GM12878 (cell line): Measurements from ENCODE around the gene RPLP2. TPM values are rescaled to one million over a fixed set of nuclear protein-coding genes. Genes with fewer than 3 reads are reported as not detected.

ENCODE experiments used
- BMI1 ChIP-seq: fragments of 450-650 bp; IDR thresholded peaks from 2 replicates; pipeline ENCODE4 v1.6.1; 2016; ENCODE audit warnings: mild to moderate bottlenecking, moderate library complexity, borderline replicate concordance
- CBFB ChIP-seq: IDR thresholded peaks from 2 replicates; pipeline ENCODE4 v1.6.1; 2016; ENCODE audit warnings: antibody characterized with exemption, low read depth
- DPF2 ChIP-seq: fragments of 450-650 bp; IDR thresholded peaks from 2 replicates; pipeline ENCODE4 v1.6.1; 2017; ENCODE audit warnings: mild to moderate bottlenecking
- E2F4 ChIP-seq: IDR thresholded peaks from 2 replicates; pipeline ENCODE4 v1.6.1; 2012; ENCODE audit warnings: low read depth, low read length, improper control_type of control experiment
- FOXK2 ChIP-seq: fragments of 450-650 bp; IDR thresholded peaks from 2 replicates; pipeline ENCODE4 v1.6.1; 2017; ENCODE audit warnings: mild to moderate bottlenecking, moderate library complexity
- FOXM1 ChIP-seq: IDR thresholded peaks from 2 replicates; pipeline ENCODE4 v1.6.1; 2012; ENCODE audit warnings: low read depth, mild to moderate bottlenecking, inconsistent platforms, low read length, moderate library complexity
- MXI1 ChIP-seq: fragments of 150-350 bp; IDR thresholded peaks from 2 replicates; pipeline ENCODE4 v1.6.1; 2011; ENCODE audit warnings: low read depth, mild to moderate bottlenecking, inconsistent platforms, low read length, improper control_type of control experiment
- NFXL1 ChIP-seq: fragments of 450-650 bp; IDR thresholded peaks from 2 replicates; pipeline ENCODE4 v1.6.1; 2017; ENCODE audit warnings: antibody characterized with exemption, mild to moderate bottlenecking, borderline replicate concordance
- RCOR1 ChIP-seq: conservative IDR thresholded peaks from 2 replicates; pipeline ENCODE4 v1.6.1; 2012; ENCODE audit warnings: low read depth, low read length, improper control_type of control experiment
- RELA ChIP-seq: fragments of 450-650 bp; IDR thresholded peaks from 2 replicates; pipeline ENCODE4 v1.8.0; 2014; ENCODE audit warnings: borderline replicate concordance; ENCODE audit not compliant: partially characterized antibody
- SIN3A ChIP-seq: IDR thresholded peaks from 2 replicates; pipeline ENCODE4 v1.6.1; 2012; ENCODE audit warnings: low read depth, low read length, improper control_type of control experiment
- SIX5 ChIP-seq: IDR thresholded peaks from 2 replicates; pipeline ENCODE4 v1.6.1; 2011; ENCODE audit warnings: mild to moderate bottlenecking, low read depth, low read length, moderate library complexity; ENCODE audit not compliant: severe bottlenecking
- SMC3 ChIP-seq: IDR thresholded peaks from 2 replicates; pipeline ENCODE4 v1.6.1; 2011; ENCODE audit warnings: low read length, improper control_type of control experiment, borderline replicate concordance
- SPI1 ChIP-seq: IDR thresholded peaks from 2 replicates; pipeline ENCODE4 v1.6.1; 2011; ENCODE audit warnings: low read depth, mild to moderate bottlenecking, low read length, moderate library complexity, borderline replicate concordance; ENCODE audit not compliant: insufficient read depth
- ZBTB11 ChIP-seq: fragments of 450-650 bp; formaldehyde crosslinking; IDR thresholded peaks from 2 replicates; pipeline ENCODE4 v1.5.0; 2022; ENCODE audit warnings: mild to moderate bottlenecking, missing genetic modification characterization
- ZNF217 ChIP-seq: fragments of 450-650 bp; IDR thresholded peaks from 2 replicates; pipeline ENCODE4 v1.6.1; 2017; ENCODE audit warnings: antibody characterized with exemption, mild to moderate bottlenecking
- ZNF274 ChIP-seq: IDR thresholded peaks from one replicate; pipeline ENCODE4 v1.8.0; 2011; ENCODE audit not compliant: insufficient read length, insufficient read depth
- polyA plus RNA-seq, 11 experiments: library from polyadenylated mRNA; depleted of rRNA in 4 of 11; unstranded in 6 of 11; stranded (reverse) in 5 of 11; fragments of >200 nt; fragmentation: Nextera tagmentation in 4 of 11; fragmentation: Illumina TruSeq in 1 of 11; extraction: Ambion mirVana in 4 of 11; extraction: Trizol in 1 of 11; gene quantifications; 1 replicate in 1 of 11; 2 replicates in 10 of 11; pipeline versions ENCODE4 v1.2.1 to v1.2.3, GENCODE V29; 2011 to 2016; ENCODE audit warnings: inconsistent platforms in 2 of 11, missing spikeins in 2 of 11, low read depth in 1 of 11
- total RNA-seq, 4 experiments: library from RNA; depleted of rRNA in 3 of 4; stranded (reverse); fragments of >200 nt in 3 of 4; fragmentation: Illumina TruSeq in 1 of 4; extraction: Trizol in 1 of 4; gene quantifications; 2 replicates each; pipeline versions ENCODE4 v1.2.1 to v1.2.3, GENCODE V29; 2013 to 2021
- TF ChIP-seq, protein P1 (sequence below): fragments of 450-650 bp; IDR thresholded peaks from 2 replicates; pipeline ENCODE4 v1.6.1; 2016; ENCODE audit warnings: mild to moderate bottlenecking
- TF ChIP-seq, protein P2 (sequence below): fragments of 450-650 bp; IDR thresholded peaks from 2 replicates; pipeline ENCODE4 v1.6.1; 2016; ENCODE audit warnings: mild to moderate bottlenecking
- TF ChIP-seq, protein P3 (sequence below): fragments of 450-650 bp; IDR thresholded peaks from 2 replicates; pipeline ENCODE4 v1.6.1; 2014; ENCODE audit warnings: mild to moderate bottlenecking

Gene RPLP2
- total and polyA plus RNA-seq, 10 of the 15 experiments (the other 5 are each of a cell fraction or from before 2014, with no cell fraction given): 488 to 3,558 (median 1,481) TPM

DNA sequence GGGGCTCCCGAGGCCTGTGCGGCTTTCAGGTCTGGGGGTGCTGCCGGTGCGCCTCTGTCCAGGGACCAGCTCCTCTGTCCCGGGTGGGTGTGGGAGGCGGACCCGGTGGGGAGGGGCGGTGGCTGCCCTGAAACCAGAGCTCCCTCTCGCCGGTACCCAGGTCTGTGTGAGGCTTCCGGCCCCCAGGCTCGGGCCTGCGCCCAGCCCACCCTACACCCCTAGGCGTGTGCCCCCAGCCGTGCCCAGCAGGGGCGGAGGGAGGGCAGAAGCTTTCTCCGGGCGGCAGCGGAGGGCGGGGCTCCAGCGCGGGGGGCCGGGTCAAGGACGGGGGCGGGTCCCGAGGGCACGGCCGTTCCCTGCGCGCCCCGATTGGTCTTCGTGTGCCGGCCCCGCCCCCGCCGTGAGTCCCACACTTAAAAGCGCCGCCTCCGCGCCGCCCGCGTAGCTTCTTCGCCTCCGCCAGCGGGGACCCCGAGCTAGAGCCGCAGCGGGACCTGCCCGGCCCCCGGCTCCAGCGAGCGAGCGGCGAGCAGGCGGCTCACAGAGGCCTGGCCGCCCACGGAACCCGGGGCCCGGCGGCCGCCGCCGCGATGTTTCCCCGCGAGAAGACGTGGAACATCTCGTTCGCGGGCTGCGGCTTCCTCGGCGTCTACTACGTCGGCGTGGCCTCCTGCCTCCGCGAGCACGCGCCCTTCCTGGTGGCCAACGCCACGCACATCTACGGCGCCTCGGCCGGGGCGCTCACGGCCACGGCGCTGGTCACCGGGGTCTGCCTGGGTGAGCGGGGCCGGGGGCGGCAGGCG, 9.6 kb downstream of the RPLP2 start (continued):
- peak; percentile 50 for TF ChIP-seq RELA
- no peak for TF ChIP-seq SMC3
- TF ChIP-seq SPI1: no peak
- no peak for TF ChIP-seq SIN3A
- no peak for TF ChIP-seq SIX5
- TF ChIP-seq, protein P1, sequence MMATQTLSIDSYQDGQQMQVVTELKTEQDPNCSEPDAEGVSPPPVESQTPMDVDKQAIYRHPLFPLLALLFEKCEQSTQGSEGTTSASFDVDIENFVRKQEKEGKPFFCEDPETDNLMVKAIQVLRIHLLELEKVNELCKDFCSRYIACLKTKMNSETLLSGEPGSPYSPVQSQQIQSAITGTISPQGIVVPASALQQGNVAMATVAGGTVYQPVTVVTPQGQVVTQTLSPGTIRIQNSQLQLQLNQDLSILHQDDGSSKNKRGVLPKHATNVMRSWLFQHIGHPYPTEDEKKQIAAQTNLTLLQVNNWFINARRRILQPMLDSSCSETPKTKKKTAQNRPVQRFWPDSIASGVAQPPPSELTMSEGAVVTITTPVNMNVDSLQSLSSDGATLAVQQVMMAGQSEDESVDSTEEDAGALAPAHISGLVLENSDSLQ: no peak
- peak; percentile 86 for TF ChIP-seq DPF2
- TF ChIP-seq E2F4: no peak
- no peak for TF ChIP-seq BMI1
- TF ChIP-seq CBFB: no peak
- TF ChIP-seq MXI1: no peak
- TF ChIP-seq ZNF274: no peak
- TF ChIP-seq FOXM1: no peak
- TF ChIP-seq, protein P2, sequence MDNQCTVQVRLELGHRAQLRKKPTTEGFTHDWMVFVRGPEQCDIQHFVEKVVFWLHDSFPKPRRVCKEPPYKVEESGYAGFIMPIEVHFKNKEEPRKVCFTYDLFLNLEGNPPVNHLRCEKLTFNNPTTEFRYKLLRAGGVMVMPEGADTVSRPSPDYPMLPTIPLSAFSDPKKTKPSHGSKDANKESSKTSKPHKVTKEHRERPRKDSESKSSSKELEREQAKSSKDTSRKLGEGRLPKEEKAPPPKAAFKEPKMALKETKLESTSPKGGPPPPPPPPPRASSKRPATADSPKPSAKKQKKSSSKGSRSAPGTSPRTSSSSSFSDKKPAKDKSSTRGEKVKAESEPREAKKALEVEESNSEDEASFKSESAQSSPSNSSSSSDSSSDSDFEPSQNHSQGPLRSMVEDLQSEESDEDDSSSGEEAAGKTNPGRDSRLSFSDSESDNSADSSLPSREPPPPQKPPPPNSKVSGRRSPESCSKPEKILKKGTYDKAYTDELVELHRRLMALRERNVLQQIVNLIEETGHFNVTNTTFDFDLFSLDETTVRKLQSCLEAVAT: no peak
- TF ChIP-seq, protein P3, sequence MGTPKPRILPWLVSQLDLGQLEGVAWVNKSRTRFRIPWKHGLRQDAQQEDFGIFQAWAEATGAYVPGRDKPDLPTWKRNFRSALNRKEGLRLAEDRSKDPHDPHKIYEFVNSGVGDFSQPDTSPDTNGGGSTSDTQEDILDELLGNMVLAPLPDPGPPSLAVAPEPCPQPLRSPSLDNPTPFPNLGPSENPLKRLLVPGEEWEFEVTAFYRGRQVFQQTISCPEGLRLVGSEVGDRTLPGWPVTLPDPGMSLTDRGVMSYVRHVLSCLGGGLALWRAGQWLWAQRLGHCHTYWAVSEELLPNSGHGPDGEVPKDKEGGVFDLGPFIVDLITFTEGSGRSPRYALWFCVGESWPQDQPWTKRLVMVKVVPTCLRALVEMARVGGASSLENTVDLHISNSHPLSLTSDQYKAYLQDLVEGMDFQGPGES: no peak
- no peak for TF ChIP-seq RCOR1
- TF ChIP-seq ZNF217: no peak
- no peak for TF ChIP-seq ZBTB11 (CRISPR knock-in tag)
- no peak for TF ChIP-seq NFXL1
- TF ChIP-seq FOXK2: no peak
